Hepatic stellate cell (primary cell): Measurements from ENCODE around the gene TRIM10.
"Not testable (repeated sequence)": the region's sequence is repeated elsewhere in the genome, so short reads cannot be mapped to it uniquely, and the experiment has no call there.

ENCODE experiments used
- DNase-seq: peaks from one replicate; pipeline ENCODE4 v3.0.0; 2011; ENCODE audit warnings: low spot score

TRIM10 gene

DNA sequence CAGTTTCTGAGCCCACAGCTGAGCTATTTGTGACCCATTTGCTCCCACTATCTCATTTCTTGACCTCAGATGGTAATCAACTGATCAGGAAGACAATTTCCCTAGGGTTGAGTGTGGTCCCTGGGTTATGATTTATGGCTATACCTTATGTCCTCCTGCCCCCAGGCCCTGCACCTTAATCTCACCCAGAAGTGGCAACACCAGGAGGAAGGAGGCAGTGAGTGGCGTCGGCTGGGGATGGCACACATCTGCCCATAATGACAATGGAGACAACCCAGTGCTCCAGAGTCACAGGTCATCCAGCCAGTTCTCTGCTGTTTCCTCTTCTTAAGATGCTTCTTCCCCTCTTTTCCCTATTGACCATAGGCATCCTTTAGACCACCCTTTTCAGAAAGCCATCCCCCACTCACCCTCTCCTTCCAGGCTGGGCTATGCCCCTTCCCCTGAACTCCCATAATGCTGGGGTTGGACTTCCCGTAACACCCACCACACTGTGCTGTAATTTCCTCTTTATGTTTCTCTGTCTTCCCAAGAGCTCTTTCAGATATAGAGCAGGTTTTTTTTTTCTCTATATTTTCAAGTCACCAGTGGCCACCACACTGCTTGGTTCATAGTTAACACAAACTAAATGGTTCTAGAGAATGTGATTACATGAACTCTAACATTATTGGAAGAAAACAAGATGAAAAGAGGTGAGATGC is 8.0 kb downstream of the TRIM10 start:
- DNase-seq = no peak

DNA sequence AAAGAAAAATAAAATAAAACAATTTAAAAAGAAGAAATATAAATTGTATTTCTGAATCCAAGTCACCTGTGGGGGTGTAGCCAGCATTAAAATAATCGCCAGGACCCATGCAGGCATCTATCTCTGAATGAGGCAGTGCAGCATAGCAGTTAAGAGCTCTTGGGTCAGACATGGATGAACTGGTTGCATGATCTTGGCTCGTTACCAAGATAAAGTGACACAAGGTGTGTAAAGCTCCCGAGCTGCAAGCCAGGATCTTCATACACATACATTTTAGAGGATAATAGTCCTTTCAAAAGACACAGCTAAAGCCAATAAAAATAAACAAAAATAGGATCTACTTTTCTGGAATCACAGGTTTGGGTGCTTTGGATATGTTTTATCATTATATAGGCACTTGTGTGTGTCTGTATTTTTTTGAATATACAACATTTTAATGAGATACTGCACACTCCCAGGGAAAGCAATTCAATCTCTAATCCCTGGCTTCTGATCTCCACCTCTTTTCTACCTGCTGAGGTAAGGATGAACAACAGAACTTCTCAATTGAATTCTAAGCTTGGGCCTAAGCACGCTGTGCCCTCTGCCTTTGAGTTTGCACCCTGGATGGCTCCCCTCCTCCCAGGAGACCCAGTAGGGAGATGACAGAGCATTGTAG is 8.9 kb downstream of the TRIM10 start:
- DNase-seq = no peak

DNA sequence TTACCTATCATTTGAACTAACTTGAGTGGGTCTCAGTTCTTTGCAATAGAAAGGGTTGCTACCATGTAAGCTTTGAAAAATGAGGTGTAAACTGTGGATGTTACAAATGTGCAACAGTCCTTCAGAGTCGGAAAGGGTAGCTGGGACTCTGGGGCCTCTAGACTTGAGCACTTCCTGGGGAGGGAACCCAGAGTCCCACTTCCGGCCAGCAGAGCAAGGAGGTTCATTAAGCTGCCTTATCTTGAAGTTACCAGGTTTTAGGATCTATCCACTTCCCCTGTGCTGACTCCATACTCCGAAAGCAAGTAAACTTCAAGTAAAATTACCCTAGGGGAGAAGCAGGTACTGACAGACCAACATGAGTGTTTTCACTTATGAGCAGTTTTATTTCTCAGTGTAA is 9.4 kb downstream of the TRIM10 start:
- no peak for DNase-seq

GRCh38 chr6:30150671-30151395 is 10.2 kb downstream of the TRIM10 start:
- no peak for DNase-seq

DNA sequence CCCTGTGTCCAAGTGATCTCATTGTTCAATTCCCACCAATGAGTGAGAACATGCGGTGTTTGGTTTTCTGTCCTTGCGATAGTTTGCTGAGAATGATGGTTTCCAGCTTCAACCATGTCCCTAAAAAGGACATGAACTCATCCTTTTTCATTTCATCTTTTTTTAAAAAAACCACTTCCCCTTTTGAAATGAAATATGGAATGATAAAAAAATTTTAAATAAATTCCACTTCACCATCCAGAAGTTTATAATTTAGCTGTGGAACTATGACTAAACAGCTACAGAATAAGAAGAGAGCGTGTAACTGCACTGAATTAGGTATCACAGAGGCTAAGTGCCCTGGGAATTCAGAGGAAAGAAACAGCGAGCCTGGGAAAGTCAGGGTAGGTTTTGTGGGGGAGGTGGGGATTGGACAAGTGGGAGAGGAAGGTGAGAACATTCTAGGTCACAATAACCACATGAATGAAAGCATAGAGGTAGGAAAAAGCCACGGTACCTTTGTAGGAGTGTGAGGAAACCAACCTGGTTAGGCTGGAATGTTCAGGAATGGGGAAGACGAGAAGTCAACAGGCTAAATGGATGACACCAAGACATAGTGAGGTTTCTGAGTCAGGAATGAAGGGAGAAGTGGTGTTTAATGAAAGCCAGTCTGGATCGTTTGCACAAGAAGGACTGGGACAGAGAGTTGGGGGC is 11.0 kb downstream of the TRIM10 start:
- DNase-seq = no peak

GRCh38 chr6:30149234-30149633 is 11.8 kb downstream of the TRIM10 start:
- no peak for DNase-seq

DNA sequence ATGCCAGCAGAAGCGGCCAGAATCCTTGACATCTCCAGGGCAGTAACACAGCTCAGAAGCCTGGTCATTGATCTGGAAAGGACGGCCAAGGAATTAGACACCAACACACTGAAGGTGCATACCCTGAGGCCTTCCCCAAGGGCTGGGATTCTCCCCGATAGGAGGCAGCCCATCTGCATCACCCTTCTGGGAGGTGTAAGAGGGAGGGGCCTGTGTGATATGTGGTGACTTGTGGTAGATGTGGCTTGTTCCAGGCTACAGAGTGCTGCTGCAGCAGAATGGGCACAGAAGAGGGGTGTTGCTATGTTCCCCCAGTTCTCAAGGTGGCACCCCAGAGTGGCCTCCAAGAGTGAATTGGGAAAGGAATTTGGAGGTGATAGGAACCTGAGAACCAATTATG is 13.9 kb downstream of the TRIM10 start:
- no peak for DNase-seq

DNA sequence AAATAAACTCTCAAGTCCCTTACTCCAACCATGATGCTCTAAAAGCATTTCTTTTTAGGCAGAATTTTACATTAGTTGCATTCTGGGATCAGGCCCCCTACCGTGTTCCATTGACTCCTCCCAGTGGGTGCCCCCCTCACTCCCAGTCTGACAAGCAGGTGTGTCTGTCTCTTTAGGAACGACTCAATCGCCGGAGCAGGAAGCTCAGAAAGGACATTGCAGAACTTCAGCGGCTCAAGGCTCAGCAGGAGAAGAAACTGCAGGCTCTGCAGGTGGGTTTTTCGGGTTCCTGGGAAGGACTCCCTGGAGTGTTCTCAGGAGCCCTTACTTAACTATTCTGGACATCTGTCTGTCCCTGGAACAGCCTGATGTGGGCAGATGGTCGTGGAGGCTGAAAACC is 15.2 kb downstream of the TRIM10 start:
- DNase-seq = no peak

DNA sequence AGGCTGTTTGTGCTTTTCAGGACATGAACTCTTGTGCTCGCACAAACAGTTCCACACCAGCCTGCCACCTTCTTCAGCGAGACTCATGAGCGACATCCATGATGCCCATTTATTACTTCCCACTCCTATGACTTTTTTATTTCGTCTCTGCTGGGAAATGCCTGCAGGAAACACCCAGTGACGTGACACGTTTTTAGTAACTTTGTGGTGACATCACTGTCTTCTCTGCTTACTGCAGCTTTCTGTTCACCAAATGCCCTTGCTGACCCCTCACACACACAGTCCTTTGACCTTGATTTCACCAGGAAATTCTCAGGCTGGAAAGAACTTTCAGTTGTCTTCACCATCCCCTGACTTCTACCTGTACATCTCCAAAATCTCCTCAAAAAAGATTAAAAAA is 16.2 kb downstream of the TRIM10 start:
- no peak for DNase-seq

GRCh38 chr6:30143780-30144179 is 17.2 kb downstream of the TRIM10 start:
- no peak for DNase-seq

- no peak for DNase-seq
Observed at GRCh38 chr6:30142665-30143064, 18.3 kb downstream of the TRIM10 start.

DNA sequence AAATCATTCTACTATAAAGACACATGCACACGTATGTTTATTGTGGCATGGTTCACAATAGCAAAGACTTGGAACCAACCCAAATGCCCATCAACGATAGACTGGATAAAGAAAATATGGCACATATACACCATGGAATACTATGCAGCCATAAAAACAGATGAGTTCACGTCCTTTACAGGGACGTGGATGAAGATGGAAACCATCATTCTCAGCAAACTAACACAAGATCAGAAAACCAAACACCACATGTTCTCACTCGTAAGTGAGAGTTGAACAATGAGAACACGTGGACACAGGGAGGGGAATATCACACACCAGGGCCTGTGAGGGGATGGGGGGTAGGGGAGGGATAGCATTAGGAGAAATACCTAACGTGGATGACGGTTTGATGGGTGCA is 20.8 kb downstream of the TRIM10 start:
- DNase-seq = not testable (repeated sequence)

- DNase-seq = no peak
Observed at GRCh38 chr6:30136570-30137286, 24.3 kb downstream of the TRIM10 start.

GRCh38 chr6:30135757-30136156 is 25.3 kb downstream of the TRIM10 start, which contains the start of gene TRIM40:
TRIM40 (plus strand) TSS chr6:30136140; CDS start chr6:30137037, 897 bp downstream.
- no peak for DNase-seq

- DNase-seq = no peak
Observed at GRCh38 chr6:30135147-30135546, 25.9 kb downstream of the TRIM10 start.

GRCh38 chr6:30131947-30132497 is 29.0 kb downstream of the TRIM10 start:
- no peak for DNase-seq

- peak; percentile 80 for DNase-seq
Observed at GRCh38 chr6:30130887-30131862, 29.8 kb downstream of the TRIM10 start.

DNA sequence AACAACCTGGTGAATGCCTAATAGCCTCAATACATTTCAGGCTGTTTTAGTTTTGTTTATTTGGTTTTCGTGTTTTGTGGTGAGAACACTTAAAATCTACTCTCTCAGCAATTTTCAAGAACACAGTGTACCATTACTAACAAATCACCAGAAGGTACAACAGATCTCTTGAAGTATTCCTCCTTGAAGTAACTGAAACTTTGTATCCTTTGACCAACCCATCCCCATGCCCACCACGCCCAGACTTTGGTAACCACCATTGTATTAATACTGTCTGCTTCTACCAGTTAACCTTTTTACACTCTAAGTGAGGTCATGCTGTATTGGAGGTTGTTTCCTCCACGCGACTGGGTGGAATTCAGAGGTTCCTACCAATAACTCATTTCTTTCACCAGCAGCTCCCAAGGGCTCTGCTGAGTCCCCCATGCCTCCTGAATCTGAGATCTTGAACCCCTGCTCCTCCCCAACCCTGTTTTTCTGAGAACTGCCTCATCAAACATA is 30.8 kb downstream of the TRIM10 start:
- no peak for DNase-seq

DNA sequence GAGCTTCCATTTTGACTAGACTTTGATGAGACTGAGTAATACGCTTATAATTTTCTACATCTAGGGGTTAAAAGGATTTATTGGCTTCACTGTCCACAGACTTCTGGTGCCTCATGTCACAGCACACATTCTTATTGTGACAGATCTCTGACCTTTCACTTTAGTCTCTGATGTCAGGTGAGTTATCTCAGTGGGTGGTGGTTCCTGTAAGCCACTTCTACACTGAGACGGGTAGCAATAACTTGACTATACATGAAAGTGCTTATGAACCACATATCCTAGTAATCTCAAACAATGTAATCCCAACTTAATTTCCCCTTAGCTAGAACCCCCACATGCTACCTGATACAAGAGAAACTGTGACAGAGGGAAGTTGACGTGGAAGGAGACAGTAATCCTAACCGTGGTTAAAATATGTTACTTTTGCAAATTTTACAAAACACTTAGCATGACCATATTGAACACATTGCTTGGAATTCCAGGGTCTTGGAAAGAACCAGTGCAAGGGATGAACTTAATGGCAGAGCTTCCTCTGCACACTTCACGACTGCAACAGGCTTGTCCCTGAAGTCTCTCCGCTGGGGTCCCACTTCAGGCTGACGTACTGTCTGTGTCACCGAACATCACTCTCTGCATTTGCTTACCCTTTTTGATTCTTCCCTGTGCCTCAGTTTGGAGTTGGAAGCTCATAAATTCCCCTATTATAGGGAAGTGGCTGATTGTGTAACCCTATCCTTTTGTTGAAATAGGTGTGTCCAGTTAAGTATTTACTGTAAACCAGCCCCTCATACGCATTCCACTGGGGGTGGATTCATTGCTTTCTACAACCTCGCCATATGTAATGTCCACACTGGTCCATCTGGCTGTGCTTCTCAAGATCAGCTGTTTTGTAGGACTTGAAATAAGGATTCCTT is 31.5 kb downstream of the TRIM10 start:
- no peak for DNase-seq
